Fibroblast of skin of back (primary cell): ENCODE data around the gene SPAG7.

Experiments
- DNase-seq: peaks from one replicate; pipeline ENCODE4 v3.0.0-alpha.2; 2013

Gene SPAG7

GRCh38 chr17:4949321-4950074, 18.1 kb downstream of the SPAG7 start:
- peak; percentile 75 for DNase-seq

- DNase-seq: peak; percentile 91
Measured at GRCh38 chr17:4948931-4949320, 18.7 kb downstream of the SPAG7 start.

- peak; percentile 91 for DNase-seq
Measured at GRCh38 chr17:4948166-4948930, 19.3 kb downstream of the SPAG7 start, which contains the start of gene PFN1. PFN1 (minus strand) TSS chr17:4948530; CDS start chr17:4948394, 136 bp downstream.

GRCh38 chr17:4947411-4948165, 20.0 kb downstream of the SPAG7 start:
- peak; percentile 76 for DNase-seq

- peak; percentile 65 for DNase-seq
Measured at GRCh38 chr17:4947010-4947410, 20.6 kb downstream of the SPAG7 start.

GRCh38 chr17:4946312-4946976, 21.2 kb downstream of the SPAG7 start:
- no peak for DNase-seq

- DNase-seq: no peak
Measured at GRCh38 chr17:4945944-4946280, 21.7 kb downstream of the SPAG7 start.

- peak; percentile 93 for DNase-seq
Measured at GRCh38 chr17:4945176-4945943, 22.3 kb downstream of the SPAG7 start.

GRCh38 chr17:4944554-4945175, 23.0 kb downstream of the SPAG7 start:
- no peak for DNase-seq

- DNase-seq: no peak
Measured at GRCh38 chr17:4944163-4944553, 23.5 kb downstream of the SPAG7 start.

- DNase-seq: no peak
Measured at GRCh38 chr17:4942760-4943508, 24.7 kb downstream of the SPAG7 start.

- no peak for DNase-seq
Measured at GRCh38 chr17:4941319-4941610, 26.4 kb downstream of the SPAG7 start.

GRCh38 chr17:4940555-4941318, 26.9 kb downstream of the SPAG7 start:
- no peak for DNase-seq

- peak; percentile 100 for DNase-seq
Measured at GRCh38 chr17:4939796-4940554, 27.6 kb downstream of the SPAG7 start, which contains the start of the genes RNF167 and SLC25A11. RNF167 (plus strand) TSS chr17:4940268; CDS start chr17:4940910, 642 bp downstream. SLC25A11 (minus strand) TSS chr17:4940046; CDS start chr17:4939910, 136 bp downstream.

- DNase-seq: no peak
Measured at GRCh38 chr17:4939546-4939795, 28.1 kb downstream of the SPAG7 start.

- DNase-seq: no peak
Measured at GRCh38 chr17:4938688-4939545, 28.7 kb downstream of the SPAG7 start.

GRCh38 chr17:4938069-4938491, 29.5 kb downstream of the SPAG7 start:
- no peak for DNase-seq

GRCh38 chr17:4937553-4937952, 30.1 kb downstream of the SPAG7 start:
- DNase-seq: no peak
